ENCODE results near the gene SLC8A1.

SLC8A1 gene

DNA sequence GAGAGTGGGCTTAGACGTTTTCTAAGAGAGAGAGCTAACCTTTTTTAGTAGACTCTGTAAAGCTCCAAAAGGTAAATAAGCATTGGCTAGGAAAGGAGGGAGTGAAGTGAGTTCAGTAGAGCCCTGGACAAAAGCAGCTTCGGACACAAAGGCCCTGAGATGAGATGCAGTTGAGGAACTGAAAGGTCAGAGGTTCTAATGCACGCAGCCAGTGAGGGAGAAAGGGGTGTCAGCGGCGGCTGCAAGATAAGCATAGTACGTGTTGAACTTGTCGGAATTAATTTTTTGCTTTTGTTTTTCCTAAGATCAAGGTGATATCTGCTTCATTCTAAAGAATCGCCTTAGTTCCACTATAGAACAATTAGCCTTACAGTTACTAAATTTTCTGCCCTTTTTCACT lies 11.2 kb upstream of the SLC8A1 start:
- no peak for DNase-seq (ENCODE audit: low read depth in 1 of 2, low spot score in 1 of 2)
- no peaks in the 10 kb centered on the region for H3K27me3 ChIP-seq (ENCODE audit: insufficient read depth, poor library complexity, severe bottlenecking)

DNA sequence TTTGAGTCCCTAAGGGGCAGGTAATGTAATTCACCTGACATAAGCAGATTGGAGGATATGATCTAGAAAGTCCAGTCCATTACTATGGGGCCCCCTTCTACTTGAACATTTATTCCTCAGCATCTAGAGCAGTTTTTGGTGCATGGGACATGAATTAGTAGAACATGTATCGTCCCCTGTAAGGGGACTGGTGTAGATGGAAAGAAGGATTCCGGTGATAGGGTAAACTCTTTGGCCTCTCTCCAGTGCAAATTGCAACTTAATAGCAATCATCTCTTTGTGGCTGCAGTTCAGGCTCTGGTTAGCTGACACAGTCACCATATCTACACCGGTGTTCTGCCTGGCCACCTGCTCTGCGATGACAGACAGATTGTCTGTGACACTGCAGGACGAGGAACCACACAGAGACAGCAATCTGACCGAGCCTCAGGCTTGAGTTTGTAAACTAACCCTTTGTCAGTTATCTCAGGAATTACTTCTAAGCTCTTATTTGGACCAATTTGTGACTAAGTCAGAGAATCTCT lies 6.4 kb upstream of the SLC8A1 start:
- H3K27me3 ChIP-seq (ENCODE audit: insufficient read depth, poor library complexity, severe bottlenecking), result no peaks in the 10 kb centered on the region
- H3K4me3 ChIP-seq (replicated peaks; ENCODE audit: insufficient read depth, low read length), result no peak overlapping the region
- no peak overlapping the region for H3K27ac ChIP-seq (replicated peaks)
- no peak for DNase-seq (ENCODE audit: low read depth in 1 of 2, low spot score in 1 of 2)
- TF ChIP-seq SPI1 (IDR thresholded peaks at IDR 0.05; ENCODE audit: borderline replicate concordance, low read depth) (no peak), GABPA (IDR thresholded peaks at IDR 0.05; ENCODE audit: low read depth) (no peak), POLR2AphosphoS5 (IDR thresholded peaks at IDR 0.05; ENCODE audit: low read depth) (no peak)
- TF ChIP-seq, protein P1, sequence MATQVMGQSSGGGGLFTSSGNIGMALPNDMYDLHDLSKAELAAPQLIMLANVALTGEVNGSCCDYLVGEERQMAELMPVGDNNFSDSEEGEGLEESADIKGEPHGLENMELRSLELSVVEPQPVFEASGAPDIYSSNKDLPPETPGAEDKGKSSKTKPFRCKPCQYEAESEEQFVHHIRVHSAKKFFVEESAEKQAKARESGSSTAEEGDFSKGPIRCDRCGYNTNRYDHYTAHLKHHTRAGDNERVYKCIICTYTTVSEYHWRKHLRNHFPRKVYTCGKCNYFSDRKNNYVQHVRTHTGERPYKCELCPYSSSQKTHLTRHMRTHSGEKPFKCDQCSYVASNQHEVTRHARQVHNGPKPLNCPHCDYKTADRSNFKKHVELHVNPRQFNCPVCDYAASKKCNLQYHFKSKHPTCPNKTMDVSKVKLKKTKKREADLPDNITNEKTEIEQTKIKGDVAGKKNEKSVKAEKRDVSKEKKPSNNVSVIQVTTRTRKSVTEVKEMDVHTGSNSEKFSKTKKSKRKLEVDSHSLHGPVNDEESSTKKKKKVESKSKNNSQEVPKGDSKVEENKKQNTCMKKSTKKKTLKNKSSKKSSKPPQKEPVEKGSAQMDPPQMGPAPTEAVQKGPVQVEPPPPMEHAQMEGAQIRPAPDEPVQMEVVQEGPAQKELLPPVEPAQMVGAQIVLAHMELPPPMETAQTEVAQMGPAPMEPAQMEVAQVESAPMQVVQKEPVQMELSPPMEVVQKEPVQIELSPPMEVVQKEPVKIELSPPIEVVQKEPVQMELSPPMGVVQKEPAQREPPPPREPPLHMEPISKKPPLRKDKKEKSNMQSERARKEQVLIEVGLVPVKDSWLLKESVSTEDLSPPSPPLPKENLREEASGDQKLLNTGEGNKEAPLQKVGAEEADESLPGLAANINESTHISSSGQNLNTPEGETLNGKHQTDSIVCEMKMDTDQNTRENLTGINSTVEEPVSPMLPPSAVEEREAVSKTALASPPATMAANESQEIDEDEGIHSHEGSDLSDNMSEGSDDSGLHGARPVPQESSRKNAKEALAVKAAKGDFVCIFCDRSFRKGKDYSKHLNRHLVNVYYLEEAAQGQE (IDR thresholded peaks at IDR 0.05; ENCODE audit: insufficient replicate concordance, low read depth), result no peak
- TF ChIP-seq, protein P2, sequence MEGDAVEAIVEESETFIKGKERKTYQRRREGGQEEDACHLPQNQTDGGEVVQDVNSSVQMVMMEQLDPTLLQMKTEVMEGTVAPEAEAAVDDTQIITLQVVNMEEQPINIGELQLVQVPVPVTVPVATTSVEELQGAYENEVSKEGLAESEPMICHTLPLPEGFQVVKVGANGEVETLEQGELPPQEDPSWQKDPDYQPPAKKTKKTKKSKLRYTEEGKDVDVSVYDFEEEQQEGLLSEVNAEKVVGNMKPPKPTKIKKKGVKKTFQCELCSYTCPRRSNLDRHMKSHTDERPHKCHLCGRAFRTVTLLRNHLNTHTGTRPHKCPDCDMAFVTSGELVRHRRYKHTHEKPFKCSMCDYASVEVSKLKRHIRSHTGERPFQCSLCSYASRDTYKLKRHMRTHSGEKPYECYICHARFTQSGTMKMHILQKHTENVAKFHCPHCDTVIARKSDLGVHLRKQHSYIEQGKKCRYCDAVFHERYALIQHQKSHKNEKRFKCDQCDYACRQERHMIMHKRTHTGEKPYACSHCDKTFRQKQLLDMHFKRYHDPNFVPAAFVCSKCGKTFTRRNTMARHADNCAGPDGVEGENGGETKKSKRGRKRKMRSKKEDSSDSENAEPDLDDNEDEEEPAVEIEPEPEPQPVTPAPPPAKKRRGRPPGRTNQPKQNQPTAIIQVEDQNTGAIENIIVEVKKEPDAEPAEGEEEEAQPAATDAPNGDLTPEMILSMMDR (IDR thresholded peaks at IDR 0.05; ENCODE audit: insufficient read depth, low read length), result no peak

More for the DNA sequence above, 11.2 kb upstream of the SLC8A1 start:
- Histone ChIP-seq H3K4me3 (replicated peaks; ENCODE audit: insufficient read depth, low read length) (no peak overlapping the region), H3K27ac (replicated peaks) (no peak overlapping the region)
- no peak for TF ChIP-seq GABPA (IDR thresholded peaks at IDR 0.05; ENCODE audit: low read depth)
- TF ChIP-seq, protein P1 (IDR thresholded peaks at IDR 0.05; ENCODE audit: insufficient replicate concordance, low read depth), result no peak
- TF ChIP-seq POLR2AphosphoS5 (IDR thresholded peaks at IDR 0.05; ENCODE audit: low read depth), result no peak
- TF ChIP-seq, protein P2 (IDR thresholded peaks at IDR 0.05; ENCODE audit: insufficient read depth, low read length), result no peak
- TF ChIP-seq SPI1 (IDR thresholded peaks at IDR 0.05; ENCODE audit: borderline replicate concordance, low read depth), result no peak

DNA sequence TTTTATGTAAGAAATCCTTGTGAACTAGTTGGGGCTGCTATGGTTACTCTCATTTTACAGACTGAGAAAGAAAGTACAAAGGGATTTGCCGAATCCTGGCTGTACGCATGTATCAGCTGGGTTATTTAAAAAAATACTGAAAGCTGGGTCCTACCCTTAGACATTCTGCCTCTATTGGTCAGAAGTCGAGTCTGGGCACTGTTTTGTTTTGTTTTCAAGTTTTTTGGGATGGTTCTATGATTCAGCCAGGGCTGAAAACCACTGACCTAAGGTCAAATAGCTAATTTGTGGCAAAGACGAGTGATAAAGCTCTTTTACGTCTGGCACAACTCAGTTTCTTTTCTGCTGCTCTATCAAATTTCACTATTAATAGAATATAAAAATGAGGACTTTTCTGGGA lies 5.9 kb upstream of the SLC8A1 start:
- no peak for DNase-seq (ENCODE audit: low read depth in 1 of 2, low spot score in 1 of 2)
- no peaks in the 10 kb centered on the region for H3K27me3 ChIP-seq (ENCODE audit: insufficient read depth, poor library complexity, severe bottlenecking)
- H3K27ac ChIP-seq (replicated peaks), result no peak overlapping the region
- TF ChIP-seq POLR2AphosphoS5 (IDR thresholded peaks at IDR 0.05; ENCODE audit: low read depth) (no peak), SPI1 (IDR thresholded peaks at IDR 0.05; ENCODE audit: borderline replicate concordance, low read depth) (no peak), GABPA (IDR thresholded peaks at IDR 0.05; ENCODE audit: low read depth) (no peak)
- TF ChIP-seq, protein P2 (IDR thresholded peaks at IDR 0.05; ENCODE audit: insufficient read depth, low read length), result no peak
- TF ChIP-seq, protein P1 (IDR thresholded peaks at IDR 0.05; ENCODE audit: insufficient replicate concordance, low read depth), result no peak
- no peak overlapping the region for H3K4me3 ChIP-seq (replicated peaks; ENCODE audit: insufficient read depth, low read length)

Data from HL-60 (cell line).